ENCODE data around the gene MYB. TPM values are rescaled to one million over a fixed set of nuclear protein-coding genes. Genes with fewer than 3 reads are reported as not detected.

The MYB gene
- total RNA-seq, 1 experiment from 2014 or later: 3.7 TPM

- Histone ChIP-seq H3K9me3 (ENCODE audit: control insufficient read depth in 1 of 2, insufficient read depth in 1 of 2, low read depth in 1 of 2, low read length in 2 of 2) (no peaks in the 10 kb centered on the region), H3K4me3 (replicated peaks in 1 of 2; ENCODE audit: low read depth in 1 of 2, low read length in 2 of 2) (no peak overlapping the region), H3K79me2 (ENCODE audit: insufficient read depth, low read length) (no peaks in the 10 kb centered on the region), H3K36me3 (ENCODE audit: control insufficient read depth in 1 of 2, insufficient read depth in 2 of 2, low read length in 2 of 2) (no peaks in the 10 kb centered on the region), H3K4me1 (ENCODE audit: control insufficient read depth in 1 of 2, insufficient read depth in 2 of 2, low read length in 2 of 2) (peaks cover 0 to 9% of the 10 kb centered on the region in 2 experiments; a peak in 1 of 4 replicates), H3K4me2 (ENCODE audit: low read length) (no peak overlapping the region), H4K20me1 (ENCODE audit: insufficient read depth) (no peaks in the 10 kb centered on the region), H3K9me2 (ENCODE audit: insufficient read depth) (no peaks in the 10 kb centered on the region), H3K9ac (ENCODE audit: low read length) (no peak overlapping the region), H3K27me3 (ENCODE audit: insufficient read depth, low read length) (no peaks in the 10 kb centered on the region), H2AFZ (ENCODE audit: low read depth, low read length, poor library complexity, severe bottlenecking) (no peak overlapping the region), H3K27ac (ENCODE audit: low read depth, low read length) (no peak overlapping the region)
- ChIA-PET RAD21 (ENCODE audit: low non-redundant PET in 1 of 2, low total read pairs in 2 of 2, uncharacterized antibody in 2 of 2, unreplicated experiment in 2 of 2) (no interaction called here), CTCF (interaction anchor here (1.0 kb wide), 1 partner anchor 14 kb away, joined by 3 read pairs; no protein-coding TSS in a partner anchor), POLR2A (no interaction called here)
- no TSS peak for BruUV-seq (replicated peaks)
- no peak for TF ChIP-seq ZFX (IDR thresholded peaks at IDR 0.05)
- TF ChIP-seq REST (IDR thresholded peaks at IDR 0.05; ENCODE audit: low read depth): no peak
- TF ChIP-seq, protein P1, sequence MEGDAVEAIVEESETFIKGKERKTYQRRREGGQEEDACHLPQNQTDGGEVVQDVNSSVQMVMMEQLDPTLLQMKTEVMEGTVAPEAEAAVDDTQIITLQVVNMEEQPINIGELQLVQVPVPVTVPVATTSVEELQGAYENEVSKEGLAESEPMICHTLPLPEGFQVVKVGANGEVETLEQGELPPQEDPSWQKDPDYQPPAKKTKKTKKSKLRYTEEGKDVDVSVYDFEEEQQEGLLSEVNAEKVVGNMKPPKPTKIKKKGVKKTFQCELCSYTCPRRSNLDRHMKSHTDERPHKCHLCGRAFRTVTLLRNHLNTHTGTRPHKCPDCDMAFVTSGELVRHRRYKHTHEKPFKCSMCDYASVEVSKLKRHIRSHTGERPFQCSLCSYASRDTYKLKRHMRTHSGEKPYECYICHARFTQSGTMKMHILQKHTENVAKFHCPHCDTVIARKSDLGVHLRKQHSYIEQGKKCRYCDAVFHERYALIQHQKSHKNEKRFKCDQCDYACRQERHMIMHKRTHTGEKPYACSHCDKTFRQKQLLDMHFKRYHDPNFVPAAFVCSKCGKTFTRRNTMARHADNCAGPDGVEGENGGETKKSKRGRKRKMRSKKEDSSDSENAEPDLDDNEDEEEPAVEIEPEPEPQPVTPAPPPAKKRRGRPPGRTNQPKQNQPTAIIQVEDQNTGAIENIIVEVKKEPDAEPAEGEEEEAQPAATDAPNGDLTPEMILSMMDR (IDR thresholded peaks at IDR 0.05 in 2 of 3, conservative IDR thresholded peaks at IDR 0.05 in 1 of 3; ENCODE audit: borderline replicate concordance in 1 of 3, insufficient read depth in 1 of 3, low read depth in 2 of 3, low read length in 2 of 3): no peak
- no peak for TF ChIP-seq FOSL1 (IDR thresholded peaks at IDR 0.05; ENCODE audit: low read depth)
- TF ChIP-seq ELF1 (IDR thresholded peaks at IDR 0.05; ENCODE audit: borderline replicate concordance, low read depth): no peak
- TF ChIP-seq POLR2A (IDR thresholded peaks at IDR 0.05; ENCODE audit: borderline replicate concordance, extremely low read depth, insufficient read depth, insufficient read length): no peak
- TF ChIP-seq YY1 (IDR thresholded peaks at IDR 0.05; ENCODE audit: extremely low read depth, insufficient replicate concordance, low read depth, low read length): no peak
- TF ChIP-seq POLR2AphosphoS5 (IDR thresholded peaks at IDR 0.05; ENCODE audit: low read depth, low read length): no peak
- no peak for TF ChIP-seq JUND (IDR thresholded peaks at IDR 0.05)
- no peak for TF ChIP-seq EGR1 (IDR thresholded peaks at IDR 0.05; ENCODE audit: low read depth)
- intact Hi-C loops (cut with micrococcal nuclease): no loop called here
- ATAC-seq (no peak), DNase-seq (ENCODE audit: low read depth, low spot score) (no peak)
These were observed 4.6 kb upstream of the MYB start for GRCh38 chr6:135176464-135176863.
